HepG2 (cell line): ENCODE data around the gene LUC7L2. TPM values are rescaled to one million over a fixed set of nuclear protein-coding genes. Genes with fewer than 3 reads are reported as not detected.

Experiments
- ARID2 ChIP-seq: sonication (generic); formaldehyde crosslinking; IDR thresholded peaks from 2 replicates; pipeline ENCODE4 v1.8.1; 2022; ENCODE audit warnings: mild to moderate bottlenecking, missing genetic modification reagents, borderline replicate concordance
- GLI4 ChIP-seq: sonication (generic); formaldehyde crosslinking; IDR thresholded peaks from 2 replicates; pipeline ENCODE4 v1.5.1; 2020; ENCODE audit warnings: missing genetic modification reagents, mild to moderate bottlenecking, moderate library complexity, borderline replicate concordance
- MTF1 ChIP-seq: sonication (generic); formaldehyde crosslinking; IDR thresholded peaks from 2 replicates; pipeline ENCODE4 v1.5.0; 2020; ENCODE audit warnings: missing genetic modification reagents
- MZF1 ChIP-seq: sonication (generic); formaldehyde crosslinking; IDR thresholded peaks from 2 replicates; pipeline ENCODE4 v1.8.1; 2023; ENCODE audit warnings: mild to moderate bottlenecking, missing genetic modification reagents, borderline replicate concordance
- NKX3-1 ChIP-seq: sonication (generic); formaldehyde crosslinking; IDR thresholded peaks from 2 replicates; pipeline ENCODE4 v1.5.0; 2020; ENCODE audit warnings: missing genetic modification reagents
- RXRB ChIP-seq: IDR thresholded peaks from 2 replicates; pipeline ENCODE4 v1.6.1; 2016; ENCODE audit warnings: borderline replicate concordance, missing genetic modification reagents, missing compliant biosample characterization
- ZBTB8A ChIP-seq: sonication (generic); formaldehyde crosslinking; IDR thresholded peaks from 2 replicates; pipeline ENCODE4 v1.4.0; 2020; ENCODE audit warnings: mild to moderate bottlenecking, low read depth, missing genetic modification reagents, borderline replicate concordance
- ZNF263 ChIP-seq: sonication (generic); formaldehyde crosslinking; IDR thresholded peaks from 2 replicates; pipeline ENCODE4 v1.4.0; 2020; ENCODE audit warnings: missing genetic modification reagents
- ZSCAN31 ChIP-seq: sonication (generic); formaldehyde crosslinking; IDR thresholded peaks from 2 replicates; pipeline ENCODE4 v1.5.0; 2020; ENCODE audit warnings: low read depth, mild to moderate bottlenecking, missing genetic modification reagents
- polyA plus RNA-seq, 8 experiments: library from polyadenylated mRNA; depleted of rRNA in 3 of 8; stranded (reverse) in 7 of 8; unstranded in 1 of 8; fragments of >200 nt; fragmentation: Illumina TruSeq in 4 of 8; extraction: Trizol in 4 of 8; gene quantifications; 2 replicates each; pipeline versions ENCODE4 v1.2.1 to v1.2.3, GENCODE V29; 2011 to 2016; ENCODE audit warnings: low read depth in 4 of 8, missing spikeins in 1 of 8, mixed read lengths in 1 of 8; ENCODE audit not compliant: insufficient read depth in 1 of 8
- total RNA-seq, 5 experiments: library from RNA; depleted of rRNA; stranded (reverse); fragments of >200 nt; fragmentation: Illumina TruSeq; extraction: Trizol; gene quantifications; 2 replicates each; pipeline ENCODE4 v1.2.3, GENCODE V29; 2016; ENCODE audit warnings: low read depth in 1 of 5
- TF ChIP-seq, protein P1 (sequence below): IDR thresholded peaks from 2 replicates; pipeline ENCODE4 v1.6.1; 2016; ENCODE audit warnings: low read depth, missing genetic modification reagents, missing compliant biosample characterization
- TF ChIP-seq, protein P2 (sequence below): sonication (generic); formaldehyde crosslinking; IDR thresholded peaks from 2 replicates; pipeline ENCODE4 v1.8.0; 2022; ENCODE audit warnings: mild to moderate bottlenecking, missing genetic modification reagents, moderate library complexity
- TF ChIP-seq, protein P3 (sequence below): sonication (generic); formaldehyde crosslinking; IDR thresholded peaks from 2 replicates; pipeline ENCODE4 v1.4.0; 2020; ENCODE audit warnings: mild to moderate bottlenecking, missing genetic modification reagents
- TF ChIP-seq, protein P4 (sequence below): sonication (generic); formaldehyde crosslinking; IDR thresholded peaks from 2 replicates; pipeline ENCODE4 v1.9.0; 2021; ENCODE audit warnings: missing genetic modification reagents, borderline replicate concordance
- TF ChIP-seq, protein P5 (sequence below): sonication (generic); formaldehyde crosslinking; IDR thresholded peaks from 2 replicates; pipeline ENCODE4 v1.4.0; 2020; ENCODE audit warnings: mild to moderate bottlenecking, missing genetic modification reagents
- TF ChIP-seq, protein P6 (sequence below): sonication (generic); formaldehyde crosslinking; IDR thresholded peaks from 2 replicates; pipeline ENCODE4 v1.9.0; 2022; ENCODE audit warnings: low read depth, missing genetic modification reagents

Gene LUC7L2
- total and polyA plus RNA-seq, 2 of the 13 experiments (the other 11 are each of a cell fraction or from before 2014, with no cell fraction given) = 17.9 to 50.7 TPM

DNA sequence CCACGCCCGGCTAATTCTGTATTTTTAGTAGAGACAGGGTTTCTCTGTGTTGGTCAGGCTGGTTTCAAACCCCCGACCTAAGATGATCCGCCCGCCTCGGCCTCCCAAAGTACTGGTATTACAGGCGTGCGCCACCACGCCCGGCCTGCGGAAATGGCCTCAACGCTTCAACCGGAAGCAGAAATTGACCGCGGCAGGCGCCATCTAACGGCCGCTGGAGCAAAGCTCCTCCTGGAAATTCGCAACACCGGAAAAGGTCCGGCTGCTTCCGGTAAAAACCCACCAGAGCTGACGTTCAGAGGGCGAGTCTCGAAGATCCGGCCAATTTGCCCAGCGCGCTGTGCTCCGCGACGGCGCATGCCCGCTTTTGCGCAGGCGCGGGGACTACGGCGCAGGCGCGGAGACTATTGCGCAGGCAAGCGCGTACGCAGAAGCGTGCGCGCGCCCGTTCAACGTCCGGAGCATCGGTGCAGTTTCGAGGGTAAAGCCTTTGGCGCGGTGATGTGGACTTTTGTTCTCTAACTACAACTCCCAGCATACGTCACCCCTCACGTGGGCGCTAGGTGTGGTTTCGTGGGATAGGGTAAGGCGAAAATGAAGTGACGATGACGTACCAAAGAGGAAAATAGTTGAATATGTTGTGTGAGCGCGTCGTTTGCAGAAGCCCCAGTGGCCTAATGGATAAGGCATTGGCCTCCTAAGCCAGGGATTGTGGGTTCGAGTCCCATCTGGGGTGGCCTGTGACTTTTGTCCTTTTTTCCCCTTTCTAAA is 19.5 kb upstream of the LUC7L2 start (continued):
- TF ChIP-seq, protein P1, sequence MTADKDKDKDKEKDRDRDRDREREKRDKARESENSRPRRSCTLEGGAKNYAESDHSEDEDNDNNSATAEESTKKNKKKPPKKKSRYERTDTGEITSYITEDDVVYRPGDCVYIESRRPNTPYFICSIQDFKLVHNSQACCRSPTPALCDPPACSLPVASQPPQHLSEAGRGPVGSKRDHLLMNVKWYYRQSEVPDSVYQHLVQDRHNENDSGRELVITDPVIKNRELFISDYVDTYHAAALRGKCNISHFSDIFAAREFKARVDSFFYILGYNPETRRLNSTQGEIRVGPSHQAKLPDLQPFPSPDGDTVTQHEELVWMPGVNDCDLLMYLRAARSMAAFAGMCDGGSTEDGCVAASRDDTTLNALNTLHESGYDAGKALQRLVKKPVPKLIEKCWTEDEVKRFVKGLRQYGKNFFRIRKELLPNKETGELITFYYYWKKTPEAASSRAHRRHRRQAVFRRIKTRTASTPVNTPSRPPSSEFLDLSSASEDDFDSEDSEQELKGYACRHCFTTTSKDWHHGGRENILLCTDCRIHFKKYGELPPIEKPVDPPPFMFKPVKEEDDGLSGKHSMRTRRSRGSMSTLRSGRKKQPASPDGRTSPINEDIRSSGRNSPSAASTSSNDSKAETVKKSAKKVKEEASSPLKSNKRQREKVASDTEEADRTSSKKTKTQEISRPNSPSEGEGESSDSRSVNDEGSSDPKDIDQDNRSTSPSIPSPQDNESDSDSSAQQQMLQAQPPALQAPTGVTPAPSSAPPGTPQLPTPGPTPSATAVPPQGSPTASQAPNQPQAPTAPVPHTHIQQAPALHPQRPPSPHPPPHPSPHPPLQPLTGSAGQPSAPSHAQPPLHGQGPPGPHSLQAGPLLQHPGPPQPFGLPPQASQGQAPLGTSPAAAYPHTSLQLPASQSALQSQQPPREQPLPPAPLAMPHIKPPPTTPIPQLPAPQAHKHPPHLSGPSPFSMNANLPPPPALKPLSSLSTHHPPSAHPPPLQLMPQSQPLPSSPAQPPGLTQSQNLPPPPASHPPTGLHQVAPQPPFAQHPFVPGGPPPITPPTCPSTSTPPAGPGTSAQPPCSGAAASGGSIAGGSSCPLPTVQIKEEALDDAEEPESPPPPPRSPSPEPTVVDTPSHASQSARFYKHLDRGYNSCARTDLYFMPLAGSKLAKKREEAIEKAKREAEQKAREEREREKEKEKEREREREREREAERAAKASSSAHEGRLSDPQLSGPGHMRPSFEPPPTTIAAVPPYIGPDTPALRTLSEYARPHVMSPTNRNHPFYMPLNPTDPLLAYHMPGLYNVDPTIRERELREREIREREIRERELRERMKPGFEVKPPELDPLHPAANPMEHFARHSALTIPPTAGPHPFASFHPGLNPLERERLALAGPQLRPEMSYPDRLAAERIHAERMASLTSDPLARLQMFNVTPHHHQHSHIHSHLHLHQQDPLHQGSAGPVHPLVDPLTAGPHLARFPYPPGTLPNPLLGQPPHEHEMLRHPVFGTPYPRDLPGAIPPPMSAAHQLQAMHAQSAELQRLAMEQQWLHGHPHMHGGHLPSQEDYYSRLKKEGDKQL (CRISPR knock-in tag) = peak; percentile 49; the same call in 1 of the 2 replicates
- TF ChIP-seq ZNF263 (CRISPR knock-in tag) (0 out of 2 replicates have a peak, but pooled peaks have one; percentile 58), RXRB (CRISPR knock-in tag) (peak; percentile 21; the same call in 1 of the 2 replicates), GLI4 (CRISPR knock-in tag) (0 out of 2 replicates have a peak, but pooled peaks have one; percentile 32), ARID2 (CRISPR knock-in tag) (peak; percentile 73; the same call in 1 of the 2 replicates), MTF1 (CRISPR knock-in tag) (0 out of 2 replicates have a peak, but pooled peaks have one; percentile 17), MZF1 (CRISPR knock-in tag) (0 out of 2 replicates have a peak, but pooled peaks have one; percentile 80), NKX3-1 (CRISPR knock-in tag) (no peak), ZSCAN31 (peak; percentile 74), ZBTB8A (CRISPR knock-in tag) (no peak)
- TF ChIP-seq, protein P2, sequence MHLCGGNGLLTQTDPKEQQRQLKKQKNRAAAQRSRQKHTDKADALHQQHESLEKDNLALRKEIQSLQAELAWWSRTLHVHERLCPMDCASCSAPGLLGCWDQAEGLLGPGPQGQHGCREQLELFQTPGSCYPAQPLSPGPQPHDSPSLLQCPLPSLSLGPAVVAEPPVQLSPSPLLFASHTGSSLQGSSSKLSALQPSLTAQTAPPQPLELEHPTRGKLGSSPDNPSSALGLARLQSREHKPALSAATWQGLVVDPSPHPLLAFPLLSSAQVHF (CRISPR knock-in tag) = peak; percentile 83; the same call in 1 of the 2 replicates
- TF ChIP-seq, protein P3, sequence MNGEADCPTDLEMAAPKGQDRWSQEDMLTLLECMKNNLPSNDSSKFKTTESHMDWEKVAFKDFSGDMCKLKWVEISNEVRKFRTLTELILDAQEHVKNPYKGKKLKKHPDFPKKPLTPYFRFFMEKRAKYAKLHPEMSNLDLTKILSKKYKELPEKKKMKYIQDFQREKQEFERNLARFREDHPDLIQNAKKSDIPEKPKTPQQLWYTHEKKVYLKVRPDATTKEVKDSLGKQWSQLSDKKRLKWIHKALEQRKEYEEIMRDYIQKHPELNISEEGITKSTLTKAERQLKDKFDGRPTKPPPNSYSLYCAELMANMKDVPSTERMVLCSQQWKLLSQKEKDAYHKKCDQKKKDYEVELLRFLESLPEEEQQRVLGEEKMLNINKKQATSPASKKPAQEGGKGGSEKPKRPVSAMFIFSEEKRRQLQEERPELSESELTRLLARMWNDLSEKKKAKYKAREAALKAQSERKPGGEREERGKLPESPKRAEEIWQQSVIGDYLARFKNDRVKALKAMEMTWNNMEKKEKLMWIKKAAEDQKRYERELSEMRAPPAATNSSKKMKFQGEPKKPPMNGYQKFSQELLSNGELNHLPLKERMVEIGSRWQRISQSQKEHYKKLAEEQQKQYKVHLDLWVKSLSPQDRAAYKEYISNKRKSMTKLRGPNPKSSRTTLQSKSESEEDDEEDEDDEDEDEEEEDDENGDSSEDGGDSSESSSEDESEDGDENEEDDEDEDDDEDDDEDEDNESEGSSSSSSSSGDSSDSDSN (CRISPR knock-in tag) = peak; percentile 60; the same call in 1 of the 2 replicates
- TF ChIP-seq, protein P4, sequence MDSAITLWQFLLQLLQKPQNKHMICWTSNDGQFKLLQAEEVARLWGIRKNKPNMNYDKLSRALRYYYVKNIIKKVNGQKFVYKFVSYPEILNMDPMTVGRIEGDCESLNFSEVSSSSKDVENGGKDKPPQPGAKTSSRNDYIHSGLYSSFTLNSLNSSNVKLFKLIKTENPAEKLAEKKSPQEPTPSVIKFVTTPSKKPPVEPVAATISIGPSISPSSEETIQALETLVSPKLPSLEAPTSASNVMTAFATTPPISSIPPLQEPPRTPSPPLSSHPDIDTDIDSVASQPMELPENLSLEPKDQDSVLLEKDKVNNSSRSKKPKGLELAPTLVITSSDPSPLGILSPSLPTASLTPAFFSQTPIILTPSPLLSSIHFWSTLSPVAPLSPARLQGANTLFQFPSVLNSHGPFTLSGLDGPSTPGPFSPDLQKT (CRISPR knock-in tag) = peak; percentile 85; the same call in 1 of the 2 replicates
- TF ChIP-seq, protein P5, sequence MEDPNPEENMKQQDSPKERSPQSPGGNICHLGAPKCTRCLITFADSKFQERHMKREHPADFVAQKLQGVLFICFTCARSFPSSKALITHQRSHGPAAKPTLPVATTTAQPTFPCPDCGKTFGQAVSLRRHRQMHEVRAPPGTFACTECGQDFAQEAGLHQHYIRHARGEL (CRISPR knock-in tag) = no peak
- TF ChIP-seq, protein P6, sequence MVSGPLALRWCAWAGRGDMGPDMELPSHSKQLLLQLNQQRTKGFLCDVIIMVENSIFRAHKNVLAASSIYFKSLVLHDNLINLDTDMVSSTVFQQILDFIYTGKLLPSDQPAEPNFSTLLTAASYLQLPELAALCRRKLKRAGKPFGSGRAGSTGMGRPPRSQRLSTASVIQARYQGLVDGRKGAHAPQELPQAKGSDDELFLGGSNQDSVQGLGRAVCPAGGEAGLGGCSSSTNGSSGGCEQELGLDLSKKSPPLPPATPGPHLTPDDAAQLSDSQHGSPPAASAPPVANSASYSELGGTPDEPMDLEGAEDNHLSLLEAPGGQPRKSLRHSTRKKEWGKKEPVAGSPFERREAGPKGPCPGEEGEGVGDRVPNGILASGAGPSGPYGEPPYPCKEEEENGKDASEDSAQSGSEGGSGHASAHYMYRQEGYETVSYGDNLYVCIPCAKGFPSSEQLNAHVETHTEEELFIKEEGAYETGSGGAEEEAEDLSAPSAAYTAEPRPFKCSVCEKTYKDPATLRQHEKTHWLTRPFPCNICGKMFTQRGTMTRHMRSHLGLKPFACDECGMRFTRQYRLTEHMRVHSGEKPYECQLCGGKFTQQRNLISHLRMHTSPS = 0 out of 2 replicates have a peak, but pooled peaks have one; percentile 40
